ENCODE data around the gene SLC30A3. TPM values are rescaled to one million over a fixed set of nuclear protein-coding genes. Genes with fewer than 3 reads are reported as not detected.

SLC30A3 gene
- total RNA-seq, 4 donors from 2014 or later = 0.44 TPM; not detected in 3

DNA sequence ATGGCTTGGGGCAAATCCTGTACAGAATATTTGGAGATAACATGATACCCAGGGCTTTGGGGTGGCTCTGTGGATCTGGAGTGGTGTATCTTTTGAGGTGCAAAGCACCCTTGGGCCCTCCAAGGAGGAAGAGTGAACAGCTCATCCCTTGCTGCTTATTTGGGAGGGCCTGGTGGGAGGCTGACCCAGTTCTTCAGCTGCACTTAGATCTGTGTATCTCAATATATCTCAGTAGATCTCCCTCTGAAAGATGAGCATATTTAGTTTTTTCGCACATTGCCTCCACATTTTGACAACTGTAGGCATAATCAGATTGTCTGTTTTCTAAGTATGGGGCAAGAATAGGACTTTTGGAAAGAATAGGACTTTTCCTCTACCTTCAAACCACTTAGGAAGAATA lies 22.1 kb upstream of the SLC30A3 start:
- no peak for DNase-seq (ENCODE audit: low spot score in 2 of 2)
- H3K27ac ChIP-seq = no peak overlapping the region
- WGBS, 2 donors = 97 to 100% methylated on average over 1 of the region's 1 CpG
- TF ChIP-seq POLR2A (IDR thresholded peaks at IDR 0.05) (no peak), EP300 (IDR thresholded peaks at IDR 0.05) (no peak)
- TF ChIP-seq, protein P1, sequence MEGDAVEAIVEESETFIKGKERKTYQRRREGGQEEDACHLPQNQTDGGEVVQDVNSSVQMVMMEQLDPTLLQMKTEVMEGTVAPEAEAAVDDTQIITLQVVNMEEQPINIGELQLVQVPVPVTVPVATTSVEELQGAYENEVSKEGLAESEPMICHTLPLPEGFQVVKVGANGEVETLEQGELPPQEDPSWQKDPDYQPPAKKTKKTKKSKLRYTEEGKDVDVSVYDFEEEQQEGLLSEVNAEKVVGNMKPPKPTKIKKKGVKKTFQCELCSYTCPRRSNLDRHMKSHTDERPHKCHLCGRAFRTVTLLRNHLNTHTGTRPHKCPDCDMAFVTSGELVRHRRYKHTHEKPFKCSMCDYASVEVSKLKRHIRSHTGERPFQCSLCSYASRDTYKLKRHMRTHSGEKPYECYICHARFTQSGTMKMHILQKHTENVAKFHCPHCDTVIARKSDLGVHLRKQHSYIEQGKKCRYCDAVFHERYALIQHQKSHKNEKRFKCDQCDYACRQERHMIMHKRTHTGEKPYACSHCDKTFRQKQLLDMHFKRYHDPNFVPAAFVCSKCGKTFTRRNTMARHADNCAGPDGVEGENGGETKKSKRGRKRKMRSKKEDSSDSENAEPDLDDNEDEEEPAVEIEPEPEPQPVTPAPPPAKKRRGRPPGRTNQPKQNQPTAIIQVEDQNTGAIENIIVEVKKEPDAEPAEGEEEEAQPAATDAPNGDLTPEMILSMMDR (IDR thresholded peaks at IDR 0.05) = no peak
- peaks cover 0 to 12% of the 10 kb centered on the region in 2 donors for H3K27me3 ChIP-seq
- no peaks in the 10 kb centered on the region for H3K9me3 ChIP-seq
- no peaks in the 10 kb centered on the region for H3K36me3 ChIP-seq
- H3K4me3 ChIP-seq = no peak overlapping the region
- peaks cover 0 to 14% (median 5%) of the 10 kb centered on the region in 4 donors for H3K4me1 ChIP-seq

DNA sequence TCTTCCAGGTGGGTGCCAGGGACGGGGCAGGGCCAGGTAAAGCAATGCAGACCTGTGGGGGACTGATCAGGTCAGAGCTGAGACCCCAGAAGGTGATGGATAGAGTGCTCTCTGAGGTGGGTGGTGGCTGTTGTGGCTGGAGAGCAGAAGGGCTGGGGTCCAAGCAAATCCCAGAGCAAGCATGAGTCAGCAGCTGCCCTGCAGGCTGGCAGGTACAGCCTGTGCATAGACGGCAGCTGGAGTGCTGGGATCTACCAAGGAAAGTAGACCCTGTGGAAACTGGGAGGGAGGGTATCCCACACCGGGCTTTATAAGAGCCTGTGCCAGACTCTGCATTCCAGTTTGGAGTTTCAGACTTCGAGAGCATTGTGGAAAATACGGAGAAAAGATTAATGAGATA lies 20.0 kb upstream of the SLC30A3 start:
- no peak for DNase-seq (ENCODE audit: low spot score in 2 of 2)
- TF ChIP-seq, protein P1 (IDR thresholded peaks at IDR 0.05) = no peak
- TF ChIP-seq POLR2A (IDR thresholded peaks at IDR 0.05) = no peak
- TF ChIP-seq EP300 (IDR thresholded peaks at IDR 0.05) = no peak
- no peaks in the 10 kb centered on the region for H3K36me3 ChIP-seq
- peaks cover 0 to 18% (median 5%) of the 10 kb centered on the region in 4 donors for H3K4me1 ChIP-seq
- H3K4me3 ChIP-seq = no peak overlapping the region
- WGBS, 2 donors = 54 to 57% methylated on average over 5 of the region's 5 CpGs
- peaks cover 0 to 11% of the 10 kb centered on the region in 2 donors for H3K27me3 ChIP-seq
- no peak overlapping the region for H3K27ac ChIP-seq
- no peaks in the 10 kb centered on the region for H3K9me3 ChIP-seq

DNA sequence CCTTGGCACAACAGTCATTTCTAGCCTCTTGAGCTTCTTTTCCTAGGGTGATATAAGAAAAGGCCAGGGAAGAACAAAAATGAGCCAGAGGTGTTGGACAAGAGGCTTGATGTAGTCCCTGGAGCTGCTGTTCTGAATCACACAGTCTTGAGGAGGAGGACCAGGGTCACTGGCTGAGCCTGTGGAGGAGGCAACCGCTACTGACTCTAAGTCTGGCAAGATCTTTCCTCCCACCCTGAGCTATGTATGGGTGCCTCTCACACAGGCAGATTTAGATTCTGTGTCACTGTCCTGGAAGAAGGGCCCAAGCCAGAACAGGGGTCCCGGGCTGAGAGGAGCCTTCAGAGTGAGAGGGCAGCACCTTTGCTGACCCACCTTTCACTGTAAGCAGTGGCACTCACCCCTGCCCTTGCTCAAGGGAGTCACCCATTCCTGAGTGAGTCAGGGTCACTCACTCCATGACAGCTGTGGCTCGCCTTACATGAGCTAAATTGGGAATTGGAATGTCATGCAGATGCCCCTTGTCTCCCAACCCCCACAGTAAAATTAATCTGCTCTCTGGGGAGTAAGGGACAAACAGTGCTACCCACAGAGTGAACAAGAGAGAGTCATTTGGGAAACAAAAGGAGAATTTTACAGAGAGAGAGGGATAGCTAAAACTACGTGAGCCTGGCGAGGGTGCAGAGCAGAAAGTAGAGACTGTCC lies 19.2 kb upstream of the SLC30A3 start, which contains the start of gene TRIM54:
Gene TRIM54 (plus strand): TSS at position 575 of the 705 bp plus-strand sequence. CDS start 303 bp downstream, outside the sequence.
- Histone ChIP-seq H3K27ac (no peak within 1 kb of the TSS), H3K4me1 (peaks cover 0 to 18% (median 5%) of the 10 kb centered on the region in 4 donors), H3K4me3 (no peak within 1 kb of the TSS), H3K27me3 (peaks cover 0 to 19% of the 10 kb centered on the region in 2 donors), H3K36me3 (no peaks in the 10 kb centered on the region), H3K9me3 (no peaks in the 10 kb centered on the region)
- no peak for TF ChIP-seq EP300 (IDR thresholded peaks at IDR 0.05)
- TF ChIP-seq POLR2A (IDR thresholded peaks at IDR 0.05) = no peak
- TF ChIP-seq, protein P1 (IDR thresholded peaks at IDR 0.05) = no peak
- WGBS, 2 donors = 51 to 53% methylated on average over 4 to 5 of the region's 5 CpGs
- no peak for DNase-seq (ENCODE audit: low spot score in 2 of 2)

DNA sequence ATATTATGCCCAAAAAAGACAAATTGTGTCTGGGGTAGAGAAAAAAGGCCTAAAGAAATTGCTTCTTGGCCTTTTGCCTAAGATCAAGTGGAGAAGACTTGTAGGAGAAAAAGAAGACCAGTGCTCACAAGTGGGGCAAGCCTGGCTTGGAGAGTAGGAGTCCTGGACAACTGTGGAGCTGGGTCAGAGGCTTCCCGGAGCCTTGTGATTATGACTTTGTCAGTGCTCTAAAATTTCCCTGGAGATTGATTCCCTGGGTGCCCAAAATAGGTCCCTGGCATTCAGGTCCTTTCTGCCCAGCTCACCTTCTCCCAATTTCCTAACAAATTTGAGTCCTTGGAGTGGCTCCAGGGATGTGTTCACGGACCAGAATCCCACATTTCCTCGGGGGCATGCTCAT lies 18.6 kb upstream of the SLC30A3 start:
- DNase-seq (ENCODE audit: low spot score in 2 of 2) = no peak
- 54 to 68% methylated on average over 3 of the region's 3 CpGs for WGBS, 2 donors
- H3K27me3 ChIP-seq = peaks cover 0 to 21% of the 10 kb centered on the region in 2 donors

DNA sequence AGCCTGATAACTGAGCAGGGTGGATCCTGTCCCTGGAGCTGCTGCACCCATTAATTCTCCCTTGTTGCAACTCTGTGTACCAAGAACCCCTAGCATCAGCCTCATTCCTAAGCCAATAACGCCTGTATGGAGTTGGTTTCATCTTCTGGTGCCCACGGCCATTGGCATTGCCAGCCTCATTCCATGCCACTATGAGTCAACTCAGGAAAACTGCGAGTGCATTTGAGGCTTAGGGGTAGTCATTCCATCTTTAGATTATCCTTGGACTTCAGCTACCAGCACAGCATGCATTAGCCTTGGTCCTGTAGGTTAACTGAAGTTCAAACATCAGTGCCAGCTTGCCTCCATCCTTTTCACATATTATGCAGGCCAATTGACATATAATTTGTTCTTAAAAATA lies 18.0 kb upstream of the SLC30A3 start:
- Histone ChIP-seq H3K27ac (no peak overlapping the region), H3K4me3 (no peak overlapping the region), H3K9me3 (no peaks in the 10 kb centered on the region), H3K27me3 (peaks cover 0 to 21% of the 10 kb centered on the region in 2 donors), H3K36me3 (no peaks in the 10 kb centered on the region), H3K4me1 (peaks cover 0 to 18% (median 5%) of the 10 kb centered on the region in 4 donors)
- no peak for TF ChIP-seq POLR2A (IDR thresholded peaks at IDR 0.05)
- no peak for TF ChIP-seq EP300 (IDR thresholded peaks at IDR 0.05)
- TF ChIP-seq, protein P1 (IDR thresholded peaks at IDR 0.05) = no peak
- DNase-seq (ENCODE audit: low spot score in 2 of 2) = no peak
- WGBS, 2 donors = 60 to 68% methylated on average over 3 of the region's 3 CpGs

More for the DNA sequence above, 18.6 kb upstream of the SLC30A3 start:
- H3K9me3 ChIP-seq = no peaks in the 10 kb centered on the region
- no peaks in the 10 kb centered on the region for H3K36me3 ChIP-seq
- H3K4me3 ChIP-seq = no peak overlapping the region
- TF ChIP-seq POLR2A (IDR thresholded peaks at IDR 0.05) (no peak), EP300 (IDR thresholded peaks at IDR 0.05) (no peak)
- TF ChIP-seq, protein P1 (IDR thresholded peaks at IDR 0.05) = no peak
- H3K4me1 ChIP-seq = peaks cover 0 to 18% (median 5%) of the 10 kb centered on the region in 4 donors
- H3K27ac ChIP-seq = no peak overlapping the region

Measured in tibial nerve (tissue), 4 donors.